ENCODE measurements around the gene GAB1. TPM values are rescaled to one million over a fixed set of nuclear protein-coding genes. Genes with fewer than 3 reads are reported as not detected.

The GAB1 gene
- total RNA-seq (2014; rRNA removed), result 3.6 and 5.9 TPM in 2 replicates
- polyA plus RNA-seq (2012), result 1.9 TPM

- DNase-seq (ENCODE audit: low read depth), result peak; percentile 80
These were observed at the start of gene GAB1 for GRCh38 chr4:143336781-143337599. Gene GAB1, plus strand, starts transcription at chr4:143336876. Its CDS starts 313 bp downstream, at chr4:143337189.

GRCh38 chr4:143287572-143287923 is 49.1 kb upstream of the GAB1 start:
- DNase-seq (ENCODE audit: low read depth), result peak; percentile 26

- no peak for DNase-seq (ENCODE audit: low read depth)
These were observed 48.5 kb upstream of the GAB1 start for GRCh38 chr4:143288171-143288570.

GRCh38 chr4:143289370-143289769 is 47.3 kb upstream of the GAB1 start:
- no peak for DNase-seq (ENCODE audit: low read depth)

- DNase-seq (ENCODE audit: low read depth), result no peak
These were observed 45.4 kb upstream of the GAB1 start for GRCh38 chr4:143291314-143291713.

- no peak for DNase-seq (ENCODE audit: low read depth)
These were observed 43.8 kb upstream of the GAB1 start for GRCh38 chr4:143292858-143293257.

- no peak for DNase-seq (ENCODE audit: low read depth)
These were observed 42.4 kb upstream of the GAB1 start for GRCh38 chr4:143294310-143294709.

- no peak for DNase-seq (ENCODE audit: low read depth)
These were observed 41.9 kb upstream of the GAB1 start for GRCh38 chr4:143294710-143295275.

- DNase-seq (ENCODE audit: low read depth), result no peak
These were observed 40.1 kb upstream of the GAB1 start for GRCh38 chr4:143296397-143297067.

GRCh38 chr4:143300860-143301259 is 35.8 kb upstream of the GAB1 start:
- no peak for DNase-seq (ENCODE audit: low read depth)

- DNase-seq (ENCODE audit: low read depth), result no peak
These were observed 34.1 kb upstream of the GAB1 start for GRCh38 chr4:143302536-143302935.

- no peak for DNase-seq (ENCODE audit: low read depth)
These were observed 29.9 kb upstream of the GAB1 start for GRCh38 chr4:143306788-143307187.

- DNase-seq (ENCODE audit: low read depth), result no peak
These were observed 29.1 kb upstream of the GAB1 start for GRCh38 chr4:143307531-143307930.

GRCh38 chr4:143308377-143308776 is 28.3 kb upstream of the GAB1 start:
- no peak for DNase-seq (ENCODE audit: low read depth)

- no peak for DNase-seq (ENCODE audit: low read depth)
These were observed 24.8 kb upstream of the GAB1 start for GRCh38 chr4:143311924-143312323.

- DNase-seq (ENCODE audit: low read depth), result no peak
These were observed 23.2 kb upstream of the GAB1 start for GRCh38 chr4:143313521-143313920.

- no peak for DNase-seq (ENCODE audit: low read depth)
These were observed 22.7 kb upstream of the GAB1 start for GRCh38 chr4:143313996-143314395.

GRCh38 chr4:143320113-143320512 is 16.6 kb upstream of the GAB1 start:
- DNase-seq (ENCODE audit: low read depth), result no peak

- no peak for DNase-seq (ENCODE audit: low read depth)
These were observed 9.9 kb upstream of the GAB1 start for GRCh38 chr4:143326735-143327134.

- no peak for DNase-seq (ENCODE audit: low read depth)
These were observed 6.7 kb upstream of the GAB1 start for GRCh38 chr4:143329985-143330384.

- DNase-seq (ENCODE audit: low read depth), result peak; percentile 87
These were observed 496 bp upstream of the GAB1 start for GRCh38 chr4:143335979-143336780.

Data from LHCN-M2 (cell line).